MM.1S (cell line): ENCODE measurements around the gene SPINT1.

Source experiments
- DNase-seq: peaks from one replicate; pipeline ENCODE4 v3.0.0-alpha.2; 2015
- H2AFZ ChIP-seq: fragments of 300-600 bp; sonication (generic); 2 replicates; pipeline ENCODE4 v1.6.0; 2016; ENCODE audit warnings: antibody characterized with exemption, low read length
- H3F3A ChIP-seq: fragments of 300-600 bp; sonication (generic); 2 replicates; pipeline ENCODE4 v1.6.1; 2016; ENCODE audit warnings: mild to moderate bottlenecking, antibody characterized with exemption, low read length, moderate library complexity, mixed read lengths; ENCODE audit not compliant: insufficient read depth
- H3K27ac ChIP-seq: fragments of 300-600 bp; sonication (generic); 2 replicates; pipeline ENCODE4 v1.5.1; 2016; ENCODE audit warnings: mild to moderate bottlenecking, low read length
- H3K27me3 ChIP-seq: fragments of 300-600 bp; sonication (generic); replicated peaks from 2 replicates; pipeline ENCODE4 v1.6.0; 2016; ENCODE audit warnings: low read length; ENCODE audit not compliant: insufficient read depth
- H3K36me3 ChIP-seq: fragments of 300-600 bp; sonication (generic); replicated peaks from 2 replicates; pipeline ENCODE4 v1.6.1; 2016; ENCODE audit warnings: mild to moderate bottlenecking, low read length, mixed read lengths; ENCODE audit not compliant: insufficient read depth
- H3K4me1 ChIP-seq: fragments of 300-600 bp; sonication (generic); 2 replicates; pipeline ENCODE4 v1.6.1; 2016; ENCODE audit warnings: low read length, mixed read lengths
- H3K4me2 ChIP-seq: fragments of 300-600 bp; sonication (generic); 2 replicates; pipeline ENCODE4 v1.6.0; 2016; ENCODE audit warnings: low read depth, low read length
- H3K4me3 ChIP-seq: fragments of 300-600 bp; sonication (generic); 2 replicates; pipeline ENCODE4 v1.5.1; 2016; ENCODE audit warnings: low read length, mixed read lengths
- H3K79me2 ChIP-seq: fragments of 300-600 bp; sonication (generic); 2 replicates; pipeline ENCODE4 v1.6.1; 2016; ENCODE audit warnings: mixed run types, low read length, mixed read lengths
- H3K9ac ChIP-seq: fragments of 300-600 bp; sonication (generic); 2 replicates; pipeline ENCODE4 v1.6.1; 2016; ENCODE audit warnings: low read length, mixed read lengths
- H3K9me2 ChIP-seq: fragments of 300-600 bp; sonication (generic); replicated peaks from 2 replicates; pipeline ENCODE4 v1.6.1; 2016; ENCODE audit warnings: mild to moderate bottlenecking, low read length, mixed read lengths; ENCODE audit not compliant: insufficient read depth
- H3K9me3 ChIP-seq: fragments of 300-600 bp; sonication (generic); replicated peaks from 2 replicates; pipeline ENCODE4 v1.6.1; 2016; ENCODE audit warnings: mild to moderate bottlenecking, low read length, mixed read lengths; ENCODE audit not compliant: insufficient read depth
- H4K20me1 ChIP-seq: fragments of 300-600 bp; sonication (generic); 2 replicates; pipeline ENCODE4 v1.6.1; 2016; ENCODE audit warnings: mild to moderate bottlenecking, low read length, moderate library complexity, mixed read lengths; ENCODE audit not compliant: insufficient read depth
- EZH2 ChIP-seq: fragments of 300-600 bp; sonication (generic); optimal IDR thresholded peaks from 2 replicates; pipeline ENCODE3; 2017; ENCODE audit warnings: low read depth, mild to moderate bottlenecking, antibody characterized with exemption, low read length, mixed read lengths
- EZH2phosphoT487 ChIP-seq: fragments of 300-600 bp; sonication (generic); IDR thresholded peaks from 2 replicates; pipeline ENCODE4 v1.6.1; 2018; ENCODE audit warnings: antibody characterized with exemption, low read length
- TF ChIP-seq, protein P1 (sequence below): fragments of 300-600 bp; sonication (generic); IDR thresholded peaks from 2 replicates; pipeline ENCODE4 v1.5.1; 2016; ENCODE audit warnings: antibody characterized with exemption, low read length, mixed read lengths

Gene SPINT1

DNA sequence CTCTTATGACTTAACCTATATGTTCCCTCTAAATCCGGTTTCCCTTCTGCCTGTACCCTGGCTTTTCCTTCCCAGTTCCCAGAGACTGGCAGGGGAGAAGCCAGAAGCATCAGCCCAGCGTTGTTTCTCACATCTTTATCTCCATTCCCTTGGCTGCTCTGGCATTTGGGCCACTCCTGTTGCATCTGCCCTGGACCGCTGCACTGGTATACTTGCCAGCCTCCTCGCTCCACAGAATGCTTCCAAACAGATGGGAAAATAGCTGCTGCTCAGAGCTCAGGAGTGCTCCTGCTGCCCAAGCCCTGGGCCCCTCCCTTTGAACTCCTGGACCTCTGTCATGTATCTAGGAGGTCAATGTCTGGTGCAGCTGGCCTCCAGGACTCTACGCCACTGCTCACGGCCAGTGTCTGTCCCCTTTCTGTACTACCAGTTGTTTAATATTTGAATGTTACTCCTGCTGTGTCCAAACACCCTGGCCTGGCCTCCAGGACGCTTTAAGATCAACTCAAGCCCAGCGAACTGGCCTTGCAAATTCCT lies 6.8 kb downstream of the SPINT1 start:
- Histone ChIP-seq H3K79me2 (peaks cover 49% of the 10 kb centered on the region), H3K9me3 (no peaks in the 10 kb centered on the region), H3K9ac (no peak overlapping the region), H3K4me2 (no peak overlapping the region), H3F3A (peaks cover 2% of the 10 kb centered on the region; the same call in 1 of the 2 replicates), H3K27me3 (no peaks in the 10 kb centered on the region), H3K9me2 (no peaks in the 10 kb centered on the region), H3K4me1 (peaks cover 21% of the 10 kb centered on the region), H3K4me3 (no peak overlapping the region), H3K27ac (no peak overlapping the region), H2AFZ (no peak overlapping the region), H3K36me3 (no peaks in the 10 kb centered on the region), H4K20me1 (no peaks in the 10 kb centered on the region)
- no peak for TF ChIP-seq EZH2
- TF ChIP-seq, protein P1, sequence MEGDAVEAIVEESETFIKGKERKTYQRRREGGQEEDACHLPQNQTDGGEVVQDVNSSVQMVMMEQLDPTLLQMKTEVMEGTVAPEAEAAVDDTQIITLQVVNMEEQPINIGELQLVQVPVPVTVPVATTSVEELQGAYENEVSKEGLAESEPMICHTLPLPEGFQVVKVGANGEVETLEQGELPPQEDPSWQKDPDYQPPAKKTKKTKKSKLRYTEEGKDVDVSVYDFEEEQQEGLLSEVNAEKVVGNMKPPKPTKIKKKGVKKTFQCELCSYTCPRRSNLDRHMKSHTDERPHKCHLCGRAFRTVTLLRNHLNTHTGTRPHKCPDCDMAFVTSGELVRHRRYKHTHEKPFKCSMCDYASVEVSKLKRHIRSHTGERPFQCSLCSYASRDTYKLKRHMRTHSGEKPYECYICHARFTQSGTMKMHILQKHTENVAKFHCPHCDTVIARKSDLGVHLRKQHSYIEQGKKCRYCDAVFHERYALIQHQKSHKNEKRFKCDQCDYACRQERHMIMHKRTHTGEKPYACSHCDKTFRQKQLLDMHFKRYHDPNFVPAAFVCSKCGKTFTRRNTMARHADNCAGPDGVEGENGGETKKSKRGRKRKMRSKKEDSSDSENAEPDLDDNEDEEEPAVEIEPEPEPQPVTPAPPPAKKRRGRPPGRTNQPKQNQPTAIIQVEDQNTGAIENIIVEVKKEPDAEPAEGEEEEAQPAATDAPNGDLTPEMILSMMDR, result no peak
- no peak for TF ChIP-seq EZH2phosphoT487
- DNase-seq, result no peak

DNA sequence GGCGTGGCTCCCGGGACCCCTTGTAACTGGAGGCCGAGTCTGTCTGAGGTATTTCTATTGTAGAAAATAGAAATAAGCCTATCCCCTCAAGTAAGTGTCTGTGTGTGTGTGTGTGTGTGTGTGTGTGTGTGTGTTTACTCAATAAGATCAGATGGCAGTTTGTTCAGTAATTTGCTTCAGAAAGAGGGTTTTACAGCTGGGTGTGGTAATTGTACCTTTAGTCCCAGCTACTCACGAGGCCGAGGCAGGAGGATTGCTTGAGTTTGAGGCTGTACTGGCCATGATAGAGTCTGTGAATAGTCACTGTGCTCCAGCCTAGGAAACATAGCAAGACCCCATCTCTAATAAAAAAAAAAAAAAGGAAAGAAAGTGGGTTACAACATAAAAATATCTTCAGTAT lies 8.7 kb downstream of the SPINT1 start:
- Histone ChIP-seq H3K79me2 (peaks cover 30% of the 10 kb centered on the region), H3K4me1 (peaks cover 2% of the 10 kb centered on the region; the same call in 1 of the 2 replicates), H3K9me2 (no peaks in the 10 kb centered on the region), H3K9ac (no peak overlapping the region), H3K4me3 (no peak overlapping the region), H3K36me3 (no peaks in the 10 kb centered on the region), H3K27ac (no peak overlapping the region), H4K20me1 (no peaks in the 10 kb centered on the region), H3K27me3 (no peaks in the 10 kb centered on the region), H3K4me2 (no peak overlapping the region), H3F3A (no peaks in the 10 kb centered on the region), H3K9me3 (no peaks in the 10 kb centered on the region), H2AFZ (no peak overlapping the region)
- no peak for TF ChIP-seq EZH2phosphoT487
- TF ChIP-seq, protein P1, result no peak
- no peak for TF ChIP-seq EZH2
- DNase-seq, result no peak

GRCh38 chr15:40853241-40853890 lies 9.5 kb downstream of the SPINT1 start:
- H2AFZ ChIP-seq, result no peak overlapping the region
- no peak overlapping the region for H3K4me3 ChIP-seq
- H3K79me2 ChIP-seq, result peaks cover 22% of the 10 kb centered on the region
- H3K4me1 ChIP-seq, result no peaks in the 10 kb centered on the region
- no peaks in the 10 kb centered on the region for H3K36me3 ChIP-seq
- H3K27ac ChIP-seq, result no peak overlapping the region
- no peaks in the 10 kb centered on the region for H3K9me3 ChIP-seq
- no peak for DNase-seq
- TF ChIP-seq EZH2 (no peak), EZH2phosphoT487 (no peak)
- TF ChIP-seq, protein P1, result no peak
- H3K4me2 ChIP-seq, result no peak overlapping the region
- H3K9ac ChIP-seq, result no peak overlapping the region
- no peaks in the 10 kb centered on the region for H3F3A ChIP-seq
- no peaks in the 10 kb centered on the region for H3K27me3 ChIP-seq
- no peaks in the 10 kb centered on the region for H3K9me2 ChIP-seq
- no peaks in the 10 kb centered on the region for H4K20me1 ChIP-seq
